Measurements from ENCODE around the gene RBM6.
"Not testable (repeated sequence)": the region's sequence is repeated elsewhere in the genome, so short reads cannot be mapped to it uniquely, and the experiment has no call there.

The RBM6 gene

GRCh38 chr3:49900491-49901153, 39.3 kb upstream of the RBM6 start:
- H3K27me3 ChIP-seq, result no peaks in the 10 kb centered on the region
- H3K4me1 ChIP-seq, result peaks cover 0 to 44% (median 16%) of the 10 kb centered on the region in 4 donors
- no peaks in the 10 kb centered on the region for H3K9me3 ChIP-seq
- H3K36me3 ChIP-seq, result peaks cover 0 to 15% (median 0%) of the 10 kb centered on the region in 3 donors
- intact Hi-C loops (cut with DNase I; ENCODE audit: low total_unique reads), result loop anchor here (10.0 kb wide), 1 partner anchor 56 kb away; no protein-coding TSS in a partner anchor
- no peak overlapping the region for H3K4me3 ChIP-seq
- H3K27ac ChIP-seq, result peak overlapping the region in 1 of 2 donors; percentile 9
- DNase-seq, result peak in 1 of 2 donors; percentile 74
- no peak for TF ChIP-seq CTCF (IDR thresholded peaks at IDR 0.05)

- Histone ChIP-seq H3K9me3 (no peaks in the 10 kb centered on the region), H3K36me3 (peaks cover 0 to 8% (median 0%) of the 10 kb centered on the region in 3 donors), H3K27ac (peak overlapping the region in 1 of 2 donors; percentile 9), H3K27me3 (no peaks in the 10 kb centered on the region), H3K4me3 (no peak overlapping the region), H3K4me1 (peaks cover 0 to 54% (median 23%) of the 10 kb centered on the region in 4 donors)
- TF ChIP-seq CTCF (IDR thresholded peaks at IDR 0.05), result no peak
- DNase-seq, result no peak
- intact Hi-C loops (cut with DNase I; ENCODE audit: low total_unique reads), result loop anchor here (10.0 kb wide), 1 partner anchor 57 kb away; no protein-coding TSS in a partner anchor
These were observed 38.3 kb upstream of the RBM6 start for GRCh38 chr3:49901366-49902339.

GRCh38 chr3:49902511-49903345, 37.2 kb upstream of the RBM6 start:
- H3K4me1 ChIP-seq, result peaks cover 0 to 55% (median 23%) of the 10 kb centered on the region in 4 donors
- no peak for TF ChIP-seq CTCF (IDR thresholded peaks at IDR 0.05)
- no peak overlapping the region for H3K4me3 ChIP-seq

GRCh38 chr3:49903451-49904424, 36.2 kb upstream of the RBM6 start, which contains the start of gene MST1R:
Gene MST1R, minus strand, starts transcription at chr3:49903873. Its CDS starts 264 bp downstream, at chr3:49903609.
- Histone ChIP-seq H3K27me3 (no peaks in the 10 kb centered on the region), H3K36me3 (peaks cover 0 to 4% (median 1%) of the 10 kb centered on the region in 3 donors), H3K27ac (peak within 1 kb of the TSS in 1 of 2 donors; percentile 2), H3K4me1 (peaks cover 0 to 55% (median 23%) of the 10 kb centered on the region in 4 donors), H3K9me3 (no peaks in the 10 kb centered on the region), H3K4me3 (peak within 1 kb of the TSS; percentile 42 to 46)
- TF ChIP-seq CTCF (IDR thresholded peaks at IDR 0.05), result no peak
- intact Hi-C loops (cut with DNase I; ENCODE audit: low total_unique reads), result loop anchor here (10.0 kb wide), 1 partner anchor 59 kb away; no protein-coding TSS in a partner anchor
- peak; percentile 51 to 77 for DNase-seq

More at GRCh38 chr3:49902511-49903345, 37.2 kb upstream of the RBM6 start:
- intact Hi-C loops (cut with DNase I; ENCODE audit: low total_unique reads), result loop anchor here (10.0 kb wide), 1 partner anchor 58 kb away; no protein-coding TSS in a partner anchor
- Histone ChIP-seq H3K27me3 (no peaks in the 10 kb centered on the region), H3K27ac (no peak overlapping the region), H3K9me3 (no peaks in the 10 kb centered on the region), H3K36me3 (peaks cover 0 to 7% (median 0%) of the 10 kb centered on the region in 3 donors)
- DNase-seq, result no peak

GRCh38 chr3:49904448-49904847, 35.5 kb upstream of the RBM6 start:
- Histone ChIP-seq H3K4me1 (peaks cover 0 to 55% (median 23%) of the 10 kb centered on the region in 4 donors), H3K36me3 (peaks cover under 1 to 11% (median 8%) of the 10 kb centered on the region in 3 donors)
- not testable (repeated sequence) for H3K9me3 ChIP-seq, H3K27me3 ChIP-seq, DNase-seq, H3K4me3 ChIP-seq, H3K27ac ChIP-seq
- intact Hi-C loops (cut with DNase I; ENCODE audit: low total_unique reads), result loop anchor here (10.0 kb wide), 1 partner anchor 60 kb away; no protein-coding TSS in a partner anchor

All from tibial artery (tissue), 4 donors.